Spleen (tissue), 11 donors: ENCODE data around the gene CACNA2D3. TPM values are rescaled to one million over a fixed set of nuclear protein-coding genes. Genes with fewer than 3 reads are reported as not detected.
"Not testable (repeated sequence)": the region's sequence is repeated elsewhere in the genome, so short reads cannot be mapped to it uniquely, and the experiment has no call there.

ENCODE experiments used
- DNase-seq: peaks from one replicate; pipeline ENCODE4 v3.0.0-alpha.2; 2020
- H3K27ac ChIP-seq, 8 donors: fragments of 200-600 bp; sonication (generic) in 7 of 8; 1 replicate in 4 of 8; 2 replicates in 4 of 8; pipeline versions ENCODE4 v1.5.0 to v1.8.0; 2016 to 2021; ENCODE audit warnings: inconsistent platforms in 4 of 8, mild to moderate bottlenecking in 4 of 8, moderate library complexity in 1 of 8
- H3K27me3 ChIP-seq, 7 donors: fragments of 200-600 bp; sonication (generic) in 6 of 7; replicated peaks in 1 of 7; 1 replicate in 4 of 7; 2 replicates in 3 of 7; pipeline versions ENCODE4 v1.5.0 to v1.8.0; 2016 to 2021; ENCODE audit warnings: inconsistent platforms in 3 of 7, mild to moderate bottlenecking in 1 of 7
- H3K36me3 ChIP-seq, 6 donors: fragments of 200-600 bp; sonication (generic) in 5 of 6; 1 replicate in 4 of 6; 2 replicates in 2 of 6; pipeline versions ENCODE4 v1.5.0 to v1.8.0; 2016 to 2021; ENCODE audit warnings: inconsistent platforms in 2 of 6
- H3K4me1 ChIP-seq, 6 donors: fragments of 200-600 bp; sonication (generic) in 5 of 6; 1 replicate in 3 of 6; 2 replicates in 3 of 6; pipeline versions ENCODE4 v1.5.0 to v1.8.0; 2016 to 2021; ENCODE audit warnings: inconsistent platforms in 3 of 6
- H3K4me3 ChIP-seq, 8 donors: fragments of 200-600 bp; sonication (generic) in 7 of 8; 1 replicate in 4 of 8; 2 replicates in 4 of 8; pipeline versions ENCODE4 v1.5.0 to v1.8.0; 2016 to 2021; ENCODE audit warnings: inconsistent platforms in 4 of 8, mild to moderate bottlenecking in 4 of 8, moderate library complexity in 2 of 8
- H3K9me3 ChIP-seq, 8 donors: fragments of 200-600 bp; sonication (generic) in 7 of 8; 1 replicate in 4 of 8; 2 replicates in 4 of 8; pipeline versions ENCODE4 v1.5.0 to v1.8.0; 2016 to 2021; ENCODE audit warnings: inconsistent platforms in 4 of 8
- POLR2A ChIP-seq, 3 donors: fragments of 450-650 bp; IDR thresholded peaks; one replicate each; pipeline ENCODE4 v1.5.1; 2017; ENCODE audit warnings: antibody characterized with exemption in 3 of 3, mild to moderate bottlenecking in 1 of 3
- POLR2AphosphoS5 ChIP-seq, 3 donors: sonication (generic); formaldehyde crosslinking; IDR thresholded peaks; one replicate each; pipeline ENCODE4 v1.5.1; 2017; ENCODE audit warnings: antibody characterized with exemption in 3 of 3
- WGBS, 5 donors: extraction: QIAGEN DNeasy Blood & Tissue Kit in 3 of 5; methylation state at CpG; one replicate each; pipeline versions ENCODE4 v1.1.5 to v1.1.7; 2013 to 2018; 5-methylcytosine and 5-hydroxymethylcytosine counted together
- intact Hi-C: fragments of 100-400 bp; cut with DNase I; formaldehyde crosslinking; loops from one replicate; pipeline ENCODE4 v1.15.0; 2023; ENCODE audit warnings: low total_unique reads
- polyA plus RNA-seq, 3 donors: library from polyadenylated mRNA; stranded (reverse); fragments of 200-250 nt; gene quantifications; one replicate each; pipeline ENCODE4 v1.2.1, GENCODE V29; 2013
- total RNA-seq, 7 donors: library from RNA; depleted of rRNA in 3 of 7; stranded (reverse); fragments of >200 nt in 3 of 7; fragmentation: NEBNext Ultra II Directional in 4 of 7; extraction: Animal tissue kit (Norgen Biotek cat#: 25700) in 4 of 7; gene quantifications; one replicate each; pipeline versions ENCODE4 v1.1.0 to v1.2.1, GENCODE V29; 2016 to 2021
- TF ChIP-seq, protein P1 (sequence below), 11 experiments: fragments of 200-600 bp in 7 of 11; fragments of 450-650 bp in 4 of 11; sonication (generic) in 4 of 11; IDR thresholded peaks in 8 of 11; conservative IDR thresholded peaks in 3 of 11; 1 replicate in 7 of 11; 2 replicates in 4 of 11; pipeline versions ENCODE4 v1.4.0 to v1.8.0; 2016 to 2021; ENCODE audit warnings: antibody characterized with exemption in 11 of 11, inconsistent platforms in 4 of 11, mild to moderate bottlenecking in 1 of 11
- donor health status: healthy with polysubstance abuse.
- donor health status: DM: no; HTN: no; CAD: no; lungs with moderate emphysema.
- donor health status: DM: no; HTN: no; CAD: no.
- donor health status: Bipolar disorder and iron deficiency.
- donor health status: healthy.
- donor health status: DM: no; HTN: no; CAD: no.
- donor health status: DM: yes; HTN: yes; CAD: no.

The CACNA2D3 gene
- total and polyA plus RNA-seq, 10 donors, result 0.83 to 4.9 (median 2.9) TPM

DNA sequence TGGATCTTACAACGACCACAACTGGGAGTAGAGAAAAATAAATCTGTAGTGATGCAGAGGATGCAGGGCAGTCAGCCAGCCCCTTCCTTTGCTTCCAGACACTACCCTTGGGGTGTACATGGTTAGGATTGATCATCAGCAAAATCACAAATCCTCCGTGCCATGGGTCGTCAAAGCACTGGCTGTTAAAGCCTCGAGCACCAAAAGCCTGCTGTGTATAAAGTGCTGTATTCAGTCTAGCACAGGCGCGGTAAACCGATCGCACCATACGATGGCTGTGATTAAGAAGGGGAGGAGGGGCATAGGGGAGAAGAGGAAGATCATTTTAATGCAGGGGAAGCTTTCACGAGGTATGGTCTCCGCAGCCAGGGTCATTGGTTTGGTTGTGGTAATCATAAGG is 500.3 kb downstream of the CACNA2D3 start:
- Histone ChIP-seq H3K36me3 (no peaks in the 10 kb centered on the region), H3K9me3 (peaks cover 0 to 15% (median 0%) of the 10 kb centered on the region in 8 donors), H3K27me3 (no peaks in the 10 kb centered on the region), H3K27ac (no peak overlapping the region), H3K4me3 (no peak overlapping the region), H3K4me1 (no peaks in the 10 kb centered on the region)
- intact Hi-C loops, result no loop called here
- TF ChIP-seq, protein P1, sequence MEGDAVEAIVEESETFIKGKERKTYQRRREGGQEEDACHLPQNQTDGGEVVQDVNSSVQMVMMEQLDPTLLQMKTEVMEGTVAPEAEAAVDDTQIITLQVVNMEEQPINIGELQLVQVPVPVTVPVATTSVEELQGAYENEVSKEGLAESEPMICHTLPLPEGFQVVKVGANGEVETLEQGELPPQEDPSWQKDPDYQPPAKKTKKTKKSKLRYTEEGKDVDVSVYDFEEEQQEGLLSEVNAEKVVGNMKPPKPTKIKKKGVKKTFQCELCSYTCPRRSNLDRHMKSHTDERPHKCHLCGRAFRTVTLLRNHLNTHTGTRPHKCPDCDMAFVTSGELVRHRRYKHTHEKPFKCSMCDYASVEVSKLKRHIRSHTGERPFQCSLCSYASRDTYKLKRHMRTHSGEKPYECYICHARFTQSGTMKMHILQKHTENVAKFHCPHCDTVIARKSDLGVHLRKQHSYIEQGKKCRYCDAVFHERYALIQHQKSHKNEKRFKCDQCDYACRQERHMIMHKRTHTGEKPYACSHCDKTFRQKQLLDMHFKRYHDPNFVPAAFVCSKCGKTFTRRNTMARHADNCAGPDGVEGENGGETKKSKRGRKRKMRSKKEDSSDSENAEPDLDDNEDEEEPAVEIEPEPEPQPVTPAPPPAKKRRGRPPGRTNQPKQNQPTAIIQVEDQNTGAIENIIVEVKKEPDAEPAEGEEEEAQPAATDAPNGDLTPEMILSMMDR (IDR thresholded peaks at IDR 0.05 in 8 of 11, conservative IDR thresholded peaks at IDR 0.05 in 3 of 11), result no peak
- TF ChIP-seq POLR2A (IDR thresholded peaks at IDR 0.05), result no peak
- TF ChIP-seq POLR2AphosphoS5 (IDR thresholded peaks at IDR 0.05), result no peak
- 84 to 90% (median 85%) methylated on average over 11 of the region's 11 CpGs for WGBS, 5 donors
- DNase-seq, result no peak

DNA sequence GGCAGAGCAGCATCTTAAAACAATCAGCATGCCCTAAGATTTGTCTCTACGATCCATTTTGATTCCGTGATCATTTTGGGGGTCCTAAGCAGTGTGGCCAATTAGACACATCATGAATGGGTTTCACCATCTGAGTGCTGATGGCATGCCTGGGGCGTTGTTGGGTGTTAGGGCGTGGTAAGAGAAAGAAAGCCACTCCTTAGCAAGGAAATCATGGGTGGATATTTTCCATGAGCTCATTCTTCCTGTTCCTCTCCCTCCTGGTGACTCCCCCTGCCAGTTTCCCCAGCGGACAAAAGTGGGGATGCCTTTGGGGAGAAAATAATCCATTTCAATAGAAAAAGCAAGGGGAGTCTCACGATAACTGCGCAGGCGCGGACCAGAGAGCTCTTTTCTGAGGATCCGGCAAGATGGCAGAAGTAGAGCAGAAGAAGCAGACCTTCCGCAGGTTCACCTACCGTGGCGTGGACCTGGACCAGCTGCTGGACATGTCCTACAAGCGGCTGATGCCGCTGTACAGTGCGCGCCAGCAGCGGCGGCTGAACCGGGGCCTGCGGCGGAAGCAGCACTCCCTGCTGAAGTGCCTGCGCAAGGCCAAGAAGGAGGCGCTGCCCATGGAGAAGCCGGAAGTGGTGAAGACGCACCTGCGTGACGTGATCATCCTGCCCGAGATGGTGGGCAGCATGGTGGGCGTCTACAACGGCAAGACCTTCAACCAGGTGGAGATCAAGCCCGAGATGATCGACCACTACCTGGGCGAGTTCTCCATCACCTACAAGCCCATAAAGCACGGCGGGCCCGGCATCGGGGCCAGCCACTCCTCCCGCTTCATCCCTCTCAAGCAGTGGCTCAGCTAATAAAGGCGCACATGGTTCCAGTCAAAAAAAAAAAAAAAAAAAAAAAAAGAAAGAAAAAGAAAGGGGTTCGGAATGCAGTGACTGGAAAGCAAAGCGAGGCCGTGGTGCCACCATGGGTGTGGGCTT is 503.7 kb downstream of the CACNA2D3 start:
- no peaks in the 10 kb centered on the region for H3K36me3 ChIP-seq
- no peak for DNase-seq
- TF ChIP-seq POLR2AphosphoS5 (IDR thresholded peaks at IDR 0.05), result no peak
- no peak for TF ChIP-seq POLR2A (IDR thresholded peaks at IDR 0.05)
- TF ChIP-seq, protein P1 (IDR thresholded peaks at IDR 0.05 in 8 of 11, conservative IDR thresholded peaks at IDR 0.05 in 3 of 11), result no peak
- intact Hi-C loops, result no loop called here
- H3K4me1 ChIP-seq, result no peaks in the 10 kb centered on the region
- H3K27ac ChIP-seq, result no peak overlapping the region
- H3K4me3 ChIP-seq, result no peak overlapping the region
- no peaks in the 10 kb centered on the region for H3K27me3 ChIP-seq
- 91 to 95% (median 93%) methylated on average over 43 of the region's 43 CpGs for WGBS, 5 donors
- peaks cover 0 to 15% (median 0%) of the 10 kb centered on the region in 8 donors for H3K9me3 ChIP-seq

DNA sequence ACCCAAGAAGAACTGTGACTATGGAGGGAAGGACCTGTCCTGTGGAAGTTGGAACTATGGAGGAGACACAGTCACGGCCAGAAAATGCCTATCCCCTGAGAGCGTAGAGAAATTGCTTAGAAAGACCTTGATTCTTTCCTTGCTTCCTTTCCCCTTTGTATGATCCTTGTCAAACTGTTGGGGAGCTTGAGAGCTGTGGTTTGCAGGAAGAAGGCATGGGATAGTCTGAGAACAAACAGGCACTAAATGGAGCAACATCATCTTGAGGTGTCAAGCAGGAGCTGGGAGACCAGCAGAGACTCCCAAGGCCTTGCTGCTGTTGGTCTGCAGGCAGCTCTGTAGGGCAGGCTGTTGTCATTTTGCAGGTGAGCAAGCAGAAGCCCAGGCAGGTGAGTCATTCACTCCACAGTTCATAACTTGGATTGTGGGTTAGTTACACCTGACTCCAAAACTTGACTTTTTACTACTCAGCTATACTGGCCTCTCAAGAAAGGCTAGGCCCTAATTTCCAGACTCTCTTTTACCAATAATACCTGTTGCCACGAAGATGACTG is 506.6 kb downstream of the CACNA2D3 start:
- WGBS, 5 donors, result 69 to 79% (median 78%) methylated on average over 3 of the region's 3 CpGs
- H3K4me1 ChIP-seq, result no peaks in the 10 kb centered on the region
- no peaks in the 10 kb centered on the region for H3K36me3 ChIP-seq
- TF ChIP-seq, protein P1 (IDR thresholded peaks at IDR 0.05 in 8 of 11, conservative IDR thresholded peaks at IDR 0.05 in 3 of 11), result no peak
- TF ChIP-seq POLR2AphosphoS5 (IDR thresholded peaks at IDR 0.05) (no peak), POLR2A (IDR thresholded peaks at IDR 0.05) (no peak)
- no peak overlapping the region for H3K4me3 ChIP-seq
- intact Hi-C loops, result no loop called here
- H3K27ac ChIP-seq, result no peak overlapping the region
- peaks cover 0 to 12% (median 0%) of the 10 kb centered on the region in 8 donors for H3K9me3 ChIP-seq
- no peaks in the 10 kb centered on the region for H3K27me3 ChIP-seq
- no peak for DNase-seq

DNA sequence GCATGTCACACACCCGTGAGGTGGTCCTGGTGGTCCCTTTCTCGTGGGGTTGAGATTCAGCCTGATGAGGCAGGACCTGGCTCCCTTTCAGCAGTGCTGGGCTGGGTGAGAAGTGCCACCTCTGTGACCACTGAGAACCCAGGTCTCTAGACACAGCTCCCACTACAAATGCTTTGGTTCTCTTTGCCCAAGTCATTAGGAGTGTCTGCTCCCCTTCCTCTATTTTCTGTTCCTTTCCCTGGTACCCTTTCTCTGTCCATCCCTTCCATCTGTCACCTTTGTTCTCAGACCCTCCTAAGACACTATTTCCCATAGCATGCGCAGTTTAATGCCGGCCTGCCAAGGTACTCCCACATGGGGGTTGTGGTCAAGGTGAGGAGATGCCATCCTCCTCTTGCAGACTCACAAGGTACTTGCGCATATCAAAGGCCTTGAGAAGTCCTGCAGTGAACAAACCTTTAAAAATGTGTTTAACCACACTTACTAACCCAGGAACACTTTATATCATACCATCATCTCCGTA is 507.8 kb downstream of the CACNA2D3 start:
- Histone ChIP-seq H3K4me1 (no peaks in the 10 kb centered on the region), H3K9me3 (peaks cover 0 to 8% (median 0%) of the 10 kb centered on the region in 8 donors), H3K36me3 (no peaks in the 10 kb centered on the region), H3K4me3 (no peak overlapping the region), H3K27ac (no peak overlapping the region), H3K27me3 (no peaks in the 10 kb centered on the region)
- TF ChIP-seq, protein P1 (IDR thresholded peaks at IDR 0.05 in 8 of 11, conservative IDR thresholded peaks at IDR 0.05 in 3 of 11), result no peak
- TF ChIP-seq POLR2A (IDR thresholded peaks at IDR 0.05) (no peak), POLR2AphosphoS5 (IDR thresholded peaks at IDR 0.05) (no peak)
- no peak for DNase-seq
- 67 to 83% (median 71%) methylated on average over 6 of the region's 6 CpGs for WGBS, 5 donors
- intact Hi-C loops, result no loop called here

DNA sequence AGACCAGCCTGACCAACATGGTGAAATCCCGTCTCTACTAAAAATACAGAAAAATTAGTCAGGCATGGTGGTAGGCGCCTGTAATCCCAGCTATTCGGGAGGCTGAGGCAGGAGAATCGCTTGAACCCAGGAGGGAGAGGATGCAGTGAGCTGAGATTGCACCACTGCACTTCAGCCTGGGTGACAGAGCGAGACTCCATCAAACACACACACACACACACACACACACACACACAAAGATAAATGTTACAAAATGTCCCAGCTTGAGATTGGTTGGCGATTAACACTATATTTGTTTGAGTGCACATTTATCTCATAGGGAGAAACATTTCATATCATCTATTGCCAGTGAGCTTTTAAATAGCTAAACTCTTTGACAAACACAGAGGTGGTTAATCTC is 508.6 kb downstream of the CACNA2D3 start:
- H3K4me1 ChIP-seq, intact Hi-C loops, DNase-seq, H3K9me3 ChIP-seq, H3K27ac ChIP-seq, H3K36me3 ChIP-seq, H3K27me3 ChIP-seq, H3K4me3 ChIP-seq: not testable (repeated sequence)
- 89 to 94% (median 93%) methylated on average over 6 of the region's 6 CpGs for WGBS, 5 donors
